GM21367 (cell line): ENCODE measurements around the gene PPEF1.
"Not testable (repeated sequence)": the region's sequence is repeated elsewhere in the genome, so short reads cannot be mapped to it uniquely, and the experiment has no call there.

Experiments used
- ATAC-seq: cut with Tn5 transposase; IDR thresholded peaks from one replicate; pipeline ENCODE4 v1.9.1; 2021; ENCODE audit not compliant: unreplicated experiment

Gene PPEF1

GRCh38 chrX:18702362-18703195 lies 4.9 kb upstream of the PPEF1 start:
- no peak for ATAC-seq

- ATAC-seq: no peak
Observed at GRCh38 chrX:18709833-18710232, 2.4 kb downstream of the PPEF1 start.

GRCh38 chrX:18714910-18715309 lies 7.5 kb downstream of the PPEF1 start:
- no peak for ATAC-seq

GRCh38 chrX:18719852-18720251 lies 12.4 kb downstream of the PPEF1 start:
- no peak for ATAC-seq

GRCh38 chrX:18721683-18722499 lies 14.4 kb downstream of the PPEF1 start:
- no peak for ATAC-seq

- ATAC-seq: no peak
Observed at GRCh38 chrX:18722500-18723071, 15.1 kb downstream of the PPEF1 start.

- no peak for ATAC-seq
Observed at GRCh38 chrX:18725310-18725943, 18.0 kb downstream of the PPEF1 start.

- no peak for ATAC-seq
Observed at GRCh38 chrX:18733287-18733686, 25.8 kb downstream of the PPEF1 start.

GRCh38 chrX:18739609-18740008 lies 32.2 kb downstream of the PPEF1 start:
- not testable (repeated sequence) for ATAC-seq

GRCh38 chrX:18748499-18748898 lies 41.1 kb downstream of the PPEF1 start:
- no peak for ATAC-seq

- no peak for ATAC-seq
Observed at GRCh38 chrX:18753631-18754030, 46.2 kb downstream of the PPEF1 start.

- no peak for ATAC-seq
Observed at GRCh38 chrX:18755651-18756050, 48.2 kb downstream of the PPEF1 start.

- no peak for ATAC-seq
Observed at GRCh38 chrX:18757956-18758932, 50.8 kb downstream of the PPEF1 start.

GRCh38 chrX:18761750-18762149 lies 54.3 kb downstream of the PPEF1 start:
- no peak for ATAC-seq

- ATAC-seq: not testable (repeated sequence)
Observed at GRCh38 chrX:18763106-18763505, 55.7 kb downstream of the PPEF1 start.

- no peak for ATAC-seq
Observed at GRCh38 chrX:18769364-18769763, 61.9 kb downstream of the PPEF1 start.

- no peak for ATAC-seq
Observed at GRCh38 chrX:18769812-18770573, 62.5 kb downstream of the PPEF1 start.

- ATAC-seq: no peak
Observed at GRCh38 chrX:18789916-18790315, 82.5 kb downstream of the PPEF1 start.

- ATAC-seq: no peak
Observed at GRCh38 chrX:18792828-18793227, 85.4 kb downstream of the PPEF1 start.
